Right forelimb (tissue), 1 donor: ENCODE results near the gene FCGR2B.
"Not testable (repeated sequence)": the region's sequence is repeated elsewhere in the genome, so short reads cannot be mapped to it uniquely, and the experiment has no call there.

Experiments used
- DNase-seq: peaks from one replicate; pipeline ENCODE4 v3.0.0-alpha.2; 2018

FCGR2B gene

DNA sequence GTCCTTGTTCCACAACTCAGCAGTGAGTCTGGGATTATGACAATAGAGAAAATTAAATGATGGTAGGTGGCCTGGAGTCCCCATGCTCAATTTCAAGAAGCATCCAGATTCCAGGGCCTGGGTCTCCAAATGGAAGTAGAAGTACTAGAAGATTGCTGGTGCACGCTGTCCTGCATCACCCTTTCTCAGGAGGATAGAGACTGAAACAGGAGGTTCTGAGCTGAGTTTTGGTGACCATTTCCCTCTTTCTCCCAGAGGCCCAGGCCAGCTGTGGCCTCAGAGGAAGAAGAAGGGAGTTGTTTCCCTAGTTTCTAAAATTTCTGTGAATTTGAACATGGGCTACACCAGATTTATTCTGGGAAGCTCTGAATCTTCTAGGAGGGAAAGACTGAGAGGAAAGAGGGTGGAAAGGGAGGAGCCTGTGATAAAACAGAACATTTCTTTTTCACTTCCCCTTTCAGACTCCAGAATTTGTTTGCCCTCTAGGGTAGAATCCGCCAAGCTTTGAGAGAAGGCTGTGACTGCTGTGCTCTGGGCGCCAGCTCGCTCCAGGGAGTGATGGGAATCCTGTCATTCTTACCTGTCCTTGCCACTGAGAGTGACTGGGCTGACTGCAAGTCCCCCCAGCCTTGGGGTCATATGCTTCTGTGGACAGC, at the start of gene FCGR2B:
Gene FCGR2B (plus strand): TSS at position 460 of the 656 bp plus-strand sequence. CDS start 99 bp downstream, at position 559.
- not testable (repeated sequence) for DNase-seq

DNA sequence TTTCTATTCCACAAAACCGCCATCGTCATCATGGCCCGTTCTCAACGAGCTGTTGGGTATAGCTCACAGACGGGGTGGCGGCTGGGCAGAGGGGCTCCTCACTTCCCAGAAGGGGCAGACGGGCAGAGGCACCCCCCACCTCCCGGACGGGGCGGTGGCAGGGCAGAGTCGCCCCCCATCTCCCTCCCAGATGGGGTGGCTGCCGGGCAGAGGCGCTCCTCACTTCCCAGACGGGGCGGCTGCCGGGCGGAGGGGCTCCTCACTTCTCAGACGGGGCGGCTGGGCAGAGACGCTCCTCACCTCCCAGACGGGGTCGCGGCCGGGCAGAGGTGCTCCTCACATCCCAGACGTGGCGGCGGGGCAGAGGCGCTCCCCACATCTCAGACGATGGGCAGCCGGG, 46.5 kb upstream of the FCGR2B start:
- not testable (repeated sequence) for DNase-seq

- DNase-seq: not testable (repeated sequence)
These were observed 44.4 kb upstream of the FCGR2B start for GRCh38 chr1:161618517-161618916.

DNA sequence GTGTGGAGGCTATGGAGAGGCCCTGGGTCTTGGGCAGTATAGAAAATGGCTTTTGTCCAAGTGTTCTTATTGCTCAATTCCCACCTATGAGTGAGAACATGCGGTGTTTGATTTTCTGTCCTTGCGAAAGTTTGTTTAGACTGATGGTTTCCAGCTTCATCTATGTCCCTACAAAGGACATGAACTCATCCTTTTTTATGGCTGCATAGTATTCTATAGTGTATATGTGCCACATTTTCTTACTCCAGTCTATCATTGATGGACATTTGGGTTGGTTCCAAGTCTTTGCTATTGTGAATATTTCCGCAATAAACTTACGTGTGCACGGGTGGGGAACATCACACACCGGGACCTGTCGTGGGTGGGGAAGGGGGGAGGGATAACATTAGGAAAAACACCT, 42.5 kb upstream of the FCGR2B start:
- not testable (repeated sequence) for DNase-seq

- DNase-seq: peak; percentile 90
These were observed 41.6 kb upstream of the FCGR2B start for GRCh38 chr1:161621181-161622000.

DNA sequence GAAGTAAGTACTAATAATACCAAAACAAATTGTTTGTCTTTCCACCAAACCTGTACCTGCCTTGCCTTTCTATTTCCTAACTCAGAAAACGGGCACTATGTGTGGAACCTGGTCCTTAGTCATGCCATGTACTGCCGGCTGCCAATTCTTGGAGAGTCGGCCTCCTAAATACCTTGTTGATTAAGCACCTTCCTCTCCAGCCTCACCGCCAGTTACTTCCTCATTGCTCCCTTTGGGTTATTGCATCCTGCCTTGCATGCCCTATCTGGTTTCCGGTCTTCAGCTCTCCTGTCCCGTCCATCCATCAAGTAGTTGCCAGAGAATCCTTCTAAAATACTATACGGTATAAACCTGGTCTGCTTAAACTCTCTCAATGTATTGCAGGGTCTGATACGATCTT, 40.9 kb upstream of the FCGR2B start:
- not testable (repeated sequence) for DNase-seq

- DNase-seq: not testable (repeated sequence)
These were observed 39.4 kb upstream of the FCGR2B start for GRCh38 chr1:161623401-161624051.

- not testable (repeated sequence) for DNase-seq
These were observed 38.3 kb upstream of the FCGR2B start for GRCh38 chr1:161624605-161625004.

- DNase-seq: not testable (repeated sequence)
These were observed 36.3 kb upstream of the FCGR2B start for GRCh38 chr1:161626445-161627146.

DNA sequence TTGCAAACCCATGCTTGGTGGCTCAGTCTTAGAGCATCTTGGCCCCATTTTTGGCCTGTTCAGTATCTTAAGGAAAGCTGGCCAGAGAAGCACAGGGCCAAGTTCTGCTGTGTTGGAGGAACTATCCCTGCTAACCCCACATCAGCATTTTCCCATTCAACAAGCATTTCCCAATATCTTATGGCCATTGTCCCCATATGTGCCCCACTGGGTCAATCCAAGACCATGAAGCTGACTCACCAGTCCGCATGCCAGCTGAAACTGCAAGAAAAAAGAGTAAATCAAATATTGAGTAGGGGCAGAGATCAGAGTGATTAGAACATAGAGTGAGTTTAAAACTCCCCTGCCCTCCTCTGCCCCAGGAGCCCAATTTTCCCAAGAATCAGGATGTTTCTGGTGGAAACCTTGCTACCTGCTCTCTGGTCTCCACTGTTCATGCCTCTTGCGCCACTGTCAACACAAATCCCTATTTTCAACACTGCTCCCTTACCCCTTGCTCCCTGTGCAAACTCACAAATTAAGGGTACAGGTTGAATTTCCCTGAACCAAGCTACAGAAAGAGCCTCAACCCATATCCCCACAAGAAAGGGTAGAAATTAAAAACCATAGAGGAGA, 32.7 kb upstream of the FCGR2B start:
- DNase-seq: not testable (repeated sequence)

GRCh38 chr1:161631076-161631475, 31.9 kb upstream of the FCGR2B start, which contains the start of gene FCGR3B:
TSS of gene FCGR3B (minus strand) at chr1:161631176. CDS start at chr1:161631094, 82 bp downstream.
- DNase-seq: no peak

DNA sequence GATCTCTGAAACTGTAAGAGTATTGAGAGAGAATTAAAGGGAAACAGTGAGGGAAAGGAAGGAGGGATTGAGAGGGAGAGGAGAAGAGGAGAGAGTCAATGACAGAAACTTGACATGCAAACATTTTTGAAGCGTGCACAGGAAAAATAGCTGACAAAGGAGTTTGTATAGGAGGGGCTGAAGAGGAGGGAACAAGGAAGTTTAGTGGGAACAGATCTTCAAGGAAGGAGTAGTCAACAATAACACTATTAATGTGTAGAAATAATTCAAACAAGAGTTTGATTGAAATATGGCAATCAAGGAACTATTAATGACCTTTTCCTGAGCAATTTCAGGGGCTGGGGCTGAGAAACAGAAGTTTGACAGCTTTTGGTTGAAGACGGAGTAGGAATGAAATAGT, 27.9 kb upstream of the FCGR2B start:
- DNase-seq: not testable (repeated sequence)

GRCh38 chr1:161636189-161636782, 26.7 kb upstream of the FCGR2B start:
- not testable (repeated sequence) for DNase-seq

DNA sequence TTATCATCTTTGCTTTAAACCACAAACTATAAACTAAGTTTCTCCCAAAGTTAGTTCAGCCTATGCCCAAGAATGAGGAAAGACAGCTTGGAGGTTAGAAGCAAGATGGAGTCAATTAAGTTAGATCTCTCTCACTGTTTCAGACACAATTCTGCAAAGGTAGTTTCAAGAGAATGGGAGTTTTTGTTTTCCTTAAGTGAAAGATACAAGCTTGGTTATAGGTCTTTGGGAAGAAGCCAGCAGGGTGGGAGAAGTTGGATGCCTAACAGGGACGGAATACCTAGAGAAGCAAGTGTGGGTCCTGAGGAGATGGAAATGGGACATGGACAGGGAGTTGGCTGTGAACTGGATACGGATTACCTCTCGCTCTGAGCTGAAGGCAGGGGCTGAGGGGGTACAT, 26.0 kb upstream of the FCGR2B start:
- not testable (repeated sequence) for DNase-seq

DNA sequence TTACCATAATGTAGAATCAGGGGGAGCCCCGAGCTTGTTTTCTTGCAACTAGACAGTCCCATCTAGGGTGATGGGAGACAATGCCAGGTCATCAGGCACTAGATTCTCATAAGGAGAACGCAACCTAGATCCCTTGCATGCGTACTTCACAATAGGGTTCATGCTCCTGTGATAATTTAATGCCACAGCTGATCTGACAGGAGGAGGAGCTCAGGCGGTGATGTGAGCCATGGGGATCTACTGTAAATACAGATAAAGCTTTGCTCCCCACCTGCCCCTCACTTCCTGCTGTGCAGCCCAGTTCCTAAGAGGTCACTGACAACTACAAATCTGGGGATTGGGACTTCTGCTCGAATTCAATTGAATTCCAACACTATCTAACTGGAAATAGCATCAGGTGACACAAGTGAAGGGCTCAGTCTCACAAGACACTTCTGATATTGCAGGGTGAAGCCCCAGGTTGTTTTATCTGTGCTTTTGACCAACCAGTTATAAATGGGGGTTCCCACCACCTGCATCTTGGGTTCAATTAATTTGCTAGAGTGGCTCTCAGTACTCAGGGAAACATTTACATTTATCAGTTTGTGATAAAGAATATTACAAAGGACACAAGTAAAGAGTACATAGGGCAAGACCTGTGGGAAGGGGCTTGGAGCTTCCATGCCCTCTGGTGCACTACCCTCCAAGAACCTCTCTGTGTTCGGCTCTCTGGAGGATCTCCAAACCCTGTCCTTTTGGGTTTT, 24.5 kb upstream of the FCGR2B start:
- not testable (repeated sequence) for DNase-seq

DNA sequence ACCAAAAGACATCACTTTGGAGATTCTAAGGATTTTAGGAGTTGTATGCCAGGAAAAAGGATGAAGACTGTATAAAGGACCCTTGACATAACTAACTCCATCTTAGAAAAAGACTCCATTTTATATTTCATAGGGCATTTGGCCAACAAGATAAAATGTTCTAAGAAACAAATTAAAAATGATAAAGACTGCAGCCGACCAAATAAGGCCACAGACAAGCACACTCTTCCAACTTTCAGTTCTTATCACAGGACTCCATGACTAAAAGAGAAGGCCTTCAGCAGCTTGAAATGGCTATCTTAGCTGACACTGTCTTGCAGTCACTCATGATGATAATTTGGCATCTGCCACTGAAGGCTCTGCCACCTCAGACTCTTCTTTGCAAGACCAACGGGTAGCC, 23.7 kb upstream of the FCGR2B start:
- DNase-seq: not testable (repeated sequence)

DNA sequence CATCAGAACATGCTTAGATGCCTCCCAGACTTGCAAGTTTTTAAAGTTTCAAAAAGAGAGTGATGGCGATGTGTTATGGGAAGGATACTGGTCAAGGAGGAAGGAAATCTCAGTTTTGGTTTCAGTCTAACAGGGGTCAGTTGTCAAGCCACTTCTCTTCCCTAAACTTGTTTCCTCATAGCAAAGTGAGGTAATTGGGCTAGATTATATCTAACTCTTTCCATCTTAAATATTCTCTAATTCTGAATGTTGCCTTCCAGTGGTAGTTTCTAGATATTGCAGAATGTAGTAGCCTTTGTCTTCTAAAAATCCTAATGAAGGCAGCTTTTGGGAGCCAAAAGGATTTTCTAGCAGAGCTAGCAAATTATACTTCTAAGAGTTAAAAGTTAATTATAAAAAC, 20.2 kb upstream of the FCGR2B start:
- DNase-seq: not testable (repeated sequence)

GRCh38 chr1:161643481-161644208, 19.3 kb upstream of the FCGR2B start:
- DNase-seq: not testable (repeated sequence)

- DNase-seq: not testable (repeated sequence)
These were observed 18.1 kb upstream of the FCGR2B start for GRCh38 chr1:161644855-161645254.
